HG03378 (cell line): ENCODE results near the gene PLPP4.

Source experiments
- ATAC-seq: cut with Tn5 transposase; IDR thresholded peaks from one replicate; pipeline ENCODE4 v1.9.1; 2021; ENCODE audit warnings: mild to moderate bottlenecking, moderate library complexity; ENCODE audit not compliant: unreplicated experiment

The PLPP4 gene

DNA sequence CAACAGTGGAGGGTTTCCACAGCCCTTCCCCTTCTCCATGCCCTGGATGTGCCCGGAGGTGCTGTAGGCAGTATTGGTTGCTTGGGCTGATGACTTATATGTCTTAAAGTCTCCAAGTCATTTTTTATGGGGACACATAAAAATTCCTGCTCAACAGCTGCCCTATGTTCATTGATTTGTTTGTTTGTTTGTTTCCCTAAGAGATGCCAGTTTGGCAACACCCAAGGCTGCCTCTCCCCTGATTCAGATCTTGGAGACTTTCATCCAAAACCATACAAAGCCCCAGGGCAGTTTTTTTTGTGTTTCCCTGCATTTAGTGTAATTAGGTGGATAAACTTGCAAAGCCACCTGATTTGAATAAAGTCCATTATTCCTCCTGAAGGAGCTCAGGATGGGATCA, 115.3 kb downstream of the PLPP4 start:
- ATAC-seq = no peak

DNA sequence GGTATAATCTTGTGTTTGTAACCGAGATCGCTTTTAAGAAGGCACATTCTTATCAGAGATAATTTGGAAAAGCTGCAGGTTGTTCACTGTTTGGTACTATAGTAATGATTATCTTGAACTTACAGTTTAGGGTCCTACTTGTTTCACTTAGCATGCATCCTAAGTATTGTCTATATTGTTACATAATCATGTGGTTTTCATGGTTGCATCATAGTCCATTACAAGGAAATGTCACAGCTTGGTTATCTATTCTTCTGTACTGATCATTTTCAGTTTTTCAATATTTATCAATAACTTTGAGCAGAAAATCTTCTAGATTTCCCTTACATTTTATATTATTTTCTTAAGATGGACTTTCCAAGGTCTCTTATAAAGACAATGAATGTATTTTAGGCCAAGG, 116.3 kb downstream of the PLPP4 start:
- no peak for ATAC-seq

DNA sequence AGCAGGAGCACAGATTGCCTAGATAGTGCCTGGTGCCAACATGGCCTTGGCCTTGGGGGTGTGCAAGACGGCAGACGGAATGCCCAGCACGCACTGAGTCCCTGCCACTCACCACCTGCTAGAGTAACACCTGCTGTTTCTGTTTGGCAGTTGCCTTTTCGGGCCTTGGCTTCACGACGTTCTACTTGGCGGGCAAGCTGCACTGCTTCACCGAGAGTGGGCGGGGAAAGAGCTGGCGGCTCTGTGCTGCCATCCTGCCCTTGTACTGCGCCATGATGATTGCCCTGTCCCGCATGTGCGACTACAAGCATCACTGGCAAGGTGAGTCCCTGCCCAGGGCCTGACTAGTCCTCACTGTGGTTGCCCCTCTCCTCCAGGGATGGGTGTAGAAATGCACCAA, 118.0 kb downstream of the PLPP4 start:
- no peak for ATAC-seq

- no peak for ATAC-seq
These were observed 118.4 kb downstream of the PLPP4 start for GRCh38 chr10:120575411-120575810.

DNA sequence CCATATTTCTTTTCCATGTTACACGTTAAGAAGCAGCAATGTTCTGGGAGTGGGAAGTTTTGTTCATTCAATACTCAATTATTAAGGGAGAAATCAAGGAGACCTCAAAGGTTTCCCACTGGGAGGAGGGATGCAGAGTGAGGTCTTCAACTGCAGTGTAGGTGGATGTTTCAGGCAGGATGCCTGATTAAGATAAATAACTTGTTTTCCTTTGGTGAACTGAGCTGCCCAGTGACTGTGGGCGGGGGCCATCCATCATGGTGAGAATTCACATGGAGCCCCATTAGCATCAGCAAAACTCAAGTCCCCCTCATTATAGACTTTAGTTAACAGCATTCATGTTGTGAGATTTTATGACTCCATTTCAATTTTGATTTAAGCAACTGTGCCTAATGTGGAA, 121.1 kb downstream of the PLPP4 start:
- no peak for ATAC-seq

GRCh38 chr10:120578890-120579289, 121.9 kb downstream of the PLPP4 start:
- ATAC-seq = no peak

- ATAC-seq = no peak
These were observed 124.2 kb downstream of the PLPP4 start for GRCh38 chr10:120580918-120581895.

DNA sequence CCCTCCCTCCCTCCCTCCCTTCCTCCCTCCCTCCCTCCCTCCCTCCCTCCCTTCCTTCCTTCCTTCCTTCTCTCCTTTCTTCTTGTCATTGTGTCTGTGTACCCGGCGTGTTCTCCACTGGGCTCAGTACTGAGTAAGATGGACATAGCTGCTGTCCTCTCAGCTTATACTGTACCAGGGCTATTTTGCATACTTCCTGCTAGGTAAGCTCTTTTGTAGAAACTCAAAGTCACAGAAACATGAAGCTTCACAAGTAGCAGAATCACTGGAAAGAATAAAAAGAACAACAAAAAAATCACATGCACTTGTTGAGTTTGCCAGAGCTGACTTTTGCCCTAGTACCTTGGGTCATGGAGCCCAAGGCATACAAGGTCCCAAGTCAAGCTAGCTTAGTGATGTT, 125.7 kb downstream of the PLPP4 start:
- ATAC-seq = no peak

- ATAC-seq = no peak
These were observed 126.5 kb downstream of the PLPP4 start for GRCh38 chr10:120583424-120584108.

DNA sequence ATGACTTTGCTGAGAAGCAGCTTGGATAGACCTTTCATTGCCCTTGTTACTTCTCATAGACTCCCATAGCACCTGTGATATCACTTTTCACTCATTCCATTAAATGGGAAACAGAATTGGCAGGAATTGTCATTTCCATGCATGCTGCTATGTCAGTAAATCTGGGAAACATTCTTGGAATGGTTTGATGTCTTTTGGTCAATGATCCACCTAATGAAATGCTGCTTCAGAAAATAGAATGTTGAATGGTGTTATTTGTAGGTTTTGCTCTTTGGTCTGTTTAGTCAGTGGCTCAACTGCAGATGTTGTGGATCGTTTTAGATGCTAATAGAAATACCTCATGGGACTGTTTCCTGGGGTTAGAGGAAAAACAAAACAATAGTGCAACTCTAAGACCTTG, 127.8 kb downstream of the PLPP4 start:
- no peak for ATAC-seq

- no peak for ATAC-seq
These were observed 129.4 kb downstream of the PLPP4 start for GRCh38 chr10:120586471-120586872.

DNA sequence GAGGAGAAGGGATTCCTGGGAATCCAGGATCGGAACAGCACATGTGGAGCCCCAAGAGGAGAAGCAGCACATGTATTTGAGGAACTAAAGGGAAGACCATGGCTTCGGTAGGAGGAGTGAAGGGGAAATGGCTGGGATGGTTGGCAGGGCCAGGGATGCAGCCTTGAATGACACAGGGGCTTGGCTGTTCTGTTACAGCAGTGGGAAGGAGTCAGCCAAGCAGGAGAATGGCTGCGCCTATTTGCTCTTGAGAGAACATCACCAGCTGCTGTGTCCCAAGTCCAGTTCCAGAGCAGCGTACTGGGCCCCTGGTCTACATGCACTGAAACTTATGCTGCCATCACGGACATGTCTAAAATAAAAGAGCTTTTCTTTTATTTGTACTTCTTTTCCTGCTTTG, 130.0 kb downstream of the PLPP4 start:
- ATAC-seq = no peak

GRCh38 chr10:120588311-120588710, 131.3 kb downstream of the PLPP4 start:
- ATAC-seq = no peak

DNA sequence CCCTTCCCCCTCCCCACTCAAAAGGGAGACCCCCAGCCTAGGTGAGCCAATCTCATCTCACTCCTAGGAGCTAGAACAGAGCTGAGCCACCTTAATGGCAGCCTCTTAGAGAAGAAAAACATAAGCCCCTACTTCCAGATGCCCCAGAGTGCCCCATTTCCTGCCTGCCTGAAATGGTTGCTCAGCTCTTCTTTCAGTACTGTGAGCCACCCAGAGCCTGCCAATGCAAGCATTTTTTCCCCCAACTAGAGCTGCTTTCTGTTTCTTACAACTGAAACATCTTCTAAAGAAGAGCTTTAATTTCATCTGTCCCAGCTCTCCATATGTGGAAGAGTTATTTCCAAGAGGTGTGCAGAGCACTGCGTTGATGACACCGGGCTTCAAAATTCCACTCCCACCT, 136.7 kb downstream of the PLPP4 start:
- ATAC-seq = no peak

DNA sequence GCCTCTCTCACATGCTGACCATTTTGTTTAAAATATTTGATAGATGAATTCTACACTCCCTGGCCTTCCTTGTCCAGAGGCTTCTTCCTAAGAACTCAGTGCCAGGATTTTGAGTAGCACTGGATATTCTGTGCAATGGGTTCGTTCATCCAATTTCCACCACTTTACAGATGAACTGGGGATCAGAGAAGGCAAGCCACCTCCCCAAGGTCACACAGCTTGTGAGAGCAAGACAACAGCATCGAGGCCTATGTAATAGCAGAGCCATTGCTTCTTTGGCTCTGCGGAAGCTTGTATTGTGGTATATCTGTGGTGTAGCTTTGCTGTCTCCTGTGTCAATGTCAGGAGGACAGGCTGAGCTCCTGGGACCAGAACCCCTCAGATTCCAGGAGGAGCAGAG, 140.9 kb downstream of the PLPP4 start:
- ATAC-seq = no peak

GRCh38 chr10:120598386-120598785, 141.4 kb downstream of the PLPP4 start:
- ATAC-seq = no peak

GRCh38 chr10:120599200-120599724, 142.2 kb downstream of the PLPP4 start:
- no peak for ATAC-seq

GRCh38 chr10:120600871-120601649, 144.0 kb downstream of the PLPP4 start:
- ATAC-seq = no peak

DNA sequence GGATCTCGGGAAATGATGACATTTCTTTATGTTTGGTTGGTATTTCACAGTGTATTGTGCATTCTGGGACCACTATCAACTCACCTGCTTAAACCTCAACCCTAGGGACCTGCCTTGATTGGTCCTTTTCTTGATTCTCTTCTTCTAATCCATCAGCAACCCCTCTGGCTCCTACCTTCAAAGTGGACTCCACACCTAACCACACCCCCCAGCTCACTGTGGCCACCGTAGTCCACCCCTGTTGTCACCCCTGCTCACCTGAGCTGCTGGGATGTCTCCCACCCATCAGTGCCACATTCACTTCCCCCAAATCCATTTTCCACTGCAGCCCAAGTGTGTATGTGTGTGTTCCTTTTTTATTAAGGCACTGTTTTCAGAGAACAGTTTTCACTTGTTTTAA, 145.0 kb downstream of the PLPP4 start:
- ATAC-seq = no peak

GRCh38 chr10:120605410-120605809, 148.4 kb downstream of the PLPP4 start:
- ATAC-seq = no peak
